ENCODE measurements around the gene ZNF343. TPM values are rescaled to one million over a fixed set of nuclear protein-coding genes. Genes with fewer than 3 reads are reported as not detected.

ZNF343 gene
- total RNA-seq, 4 donors from 2014 or later, result 6.1 to 14.3 (median 12.7) TPM

DNA sequence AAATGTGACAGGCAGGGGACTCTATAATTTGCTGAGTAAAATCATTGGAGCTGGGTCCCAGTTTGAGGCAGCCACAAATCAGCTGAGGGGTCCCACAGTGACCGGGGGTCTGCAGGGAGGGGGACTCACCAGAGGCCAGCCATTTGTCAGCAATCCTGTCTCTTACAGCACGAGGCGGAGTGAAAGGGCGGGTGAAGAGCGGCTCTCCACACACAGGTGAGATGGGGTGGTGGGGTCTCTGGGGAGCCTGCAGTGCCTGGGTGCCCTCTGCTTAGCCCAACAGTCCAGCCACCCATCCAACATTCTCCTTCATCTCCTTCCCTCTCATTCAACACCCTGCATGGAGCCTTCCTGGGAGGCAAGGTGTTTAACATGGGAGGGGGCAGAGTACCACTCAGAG, 28.4 kb upstream of the ZNF343 start:
- Histone ChIP-seq H3K27ac (no peak overlapping the region), H3K4me3 (no peak overlapping the region), H3K27me3 (peaks cover 0 to 2% (median 0%) of the 10 kb centered on the region in 3 donors), H3K4me1 (no peaks in the 10 kb centered on the region), H3K36me3 (no peaks in the 10 kb centered on the region), H3K9me3 (no peaks in the 10 kb centered on the region)
- in situ Hi-C loops (cut with MboI; ENCODE audit: low sequenced_read_pairs in 4 of 4) (no loop called here), intact Hi-C loops (cut with DNase I; ENCODE audit: low total_unique reads) (no loop called here)
- TF ChIP-seq, protein P1, sequence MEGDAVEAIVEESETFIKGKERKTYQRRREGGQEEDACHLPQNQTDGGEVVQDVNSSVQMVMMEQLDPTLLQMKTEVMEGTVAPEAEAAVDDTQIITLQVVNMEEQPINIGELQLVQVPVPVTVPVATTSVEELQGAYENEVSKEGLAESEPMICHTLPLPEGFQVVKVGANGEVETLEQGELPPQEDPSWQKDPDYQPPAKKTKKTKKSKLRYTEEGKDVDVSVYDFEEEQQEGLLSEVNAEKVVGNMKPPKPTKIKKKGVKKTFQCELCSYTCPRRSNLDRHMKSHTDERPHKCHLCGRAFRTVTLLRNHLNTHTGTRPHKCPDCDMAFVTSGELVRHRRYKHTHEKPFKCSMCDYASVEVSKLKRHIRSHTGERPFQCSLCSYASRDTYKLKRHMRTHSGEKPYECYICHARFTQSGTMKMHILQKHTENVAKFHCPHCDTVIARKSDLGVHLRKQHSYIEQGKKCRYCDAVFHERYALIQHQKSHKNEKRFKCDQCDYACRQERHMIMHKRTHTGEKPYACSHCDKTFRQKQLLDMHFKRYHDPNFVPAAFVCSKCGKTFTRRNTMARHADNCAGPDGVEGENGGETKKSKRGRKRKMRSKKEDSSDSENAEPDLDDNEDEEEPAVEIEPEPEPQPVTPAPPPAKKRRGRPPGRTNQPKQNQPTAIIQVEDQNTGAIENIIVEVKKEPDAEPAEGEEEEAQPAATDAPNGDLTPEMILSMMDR (IDR thresholded peaks at IDR 0.05 in 4 of 5, conservative IDR thresholded peaks at IDR 0.05 in 1 of 5), result no peak
- no peak for TF ChIP-seq POLR2A (IDR thresholded peaks at IDR 0.05)
- DNase-seq (no peak), ATAC-seq (no peak)

DNA sequence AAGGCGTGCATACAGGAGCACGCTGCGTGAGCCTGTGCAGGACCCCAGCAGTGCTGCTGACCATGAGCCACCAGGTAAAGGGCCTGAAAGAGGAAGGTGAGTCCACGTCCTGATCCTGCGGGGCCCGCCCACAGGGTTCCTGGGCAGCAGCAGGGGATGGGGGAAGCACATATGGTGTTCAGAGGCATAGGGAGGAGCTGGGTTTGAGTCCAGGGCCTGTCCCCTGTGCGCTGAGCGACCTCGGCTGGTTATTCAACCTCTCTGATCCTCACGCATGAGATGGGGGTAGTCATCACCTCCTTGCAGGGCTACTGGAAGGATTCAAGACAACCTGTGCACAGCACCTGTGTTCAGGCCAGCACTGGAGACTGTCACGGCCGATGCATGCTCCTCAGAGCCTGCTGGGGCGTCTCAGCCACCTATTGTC, 27.9 kb upstream of the ZNF343 start, which contains the start of gene TMC2:
TMC2 (plus strand) TSS at position 14 of the 427 bp plus-strand sequence; CDS start at position 63, 49 bp downstream.
- intact Hi-C loops (cut with DNase I; ENCODE audit: low total_unique reads) (no loop called here), in situ Hi-C loops (cut with MboI; ENCODE audit: low sequenced_read_pairs in 4 of 4) (no loop called here)
- Histone ChIP-seq H3K27ac (no peak within 1 kb of the TSS), H3K36me3 (no peaks in the 10 kb centered on the region), H3K27me3 (no peaks in the 10 kb centered on the region), H3K9me3 (no peaks in the 10 kb centered on the region), H3K4me3 (no peak within 1 kb of the TSS), H3K4me1 (no peaks in the 10 kb centered on the region)
- DNase-seq (no peak), ATAC-seq (no peak)
- TF ChIP-seq, protein P1 (IDR thresholded peaks at IDR 0.05 in 4 of 5, conservative IDR thresholded peaks at IDR 0.05 in 1 of 5), result no peak
- TF ChIP-seq POLR2A (IDR thresholded peaks at IDR 0.05), result no peak

DNA sequence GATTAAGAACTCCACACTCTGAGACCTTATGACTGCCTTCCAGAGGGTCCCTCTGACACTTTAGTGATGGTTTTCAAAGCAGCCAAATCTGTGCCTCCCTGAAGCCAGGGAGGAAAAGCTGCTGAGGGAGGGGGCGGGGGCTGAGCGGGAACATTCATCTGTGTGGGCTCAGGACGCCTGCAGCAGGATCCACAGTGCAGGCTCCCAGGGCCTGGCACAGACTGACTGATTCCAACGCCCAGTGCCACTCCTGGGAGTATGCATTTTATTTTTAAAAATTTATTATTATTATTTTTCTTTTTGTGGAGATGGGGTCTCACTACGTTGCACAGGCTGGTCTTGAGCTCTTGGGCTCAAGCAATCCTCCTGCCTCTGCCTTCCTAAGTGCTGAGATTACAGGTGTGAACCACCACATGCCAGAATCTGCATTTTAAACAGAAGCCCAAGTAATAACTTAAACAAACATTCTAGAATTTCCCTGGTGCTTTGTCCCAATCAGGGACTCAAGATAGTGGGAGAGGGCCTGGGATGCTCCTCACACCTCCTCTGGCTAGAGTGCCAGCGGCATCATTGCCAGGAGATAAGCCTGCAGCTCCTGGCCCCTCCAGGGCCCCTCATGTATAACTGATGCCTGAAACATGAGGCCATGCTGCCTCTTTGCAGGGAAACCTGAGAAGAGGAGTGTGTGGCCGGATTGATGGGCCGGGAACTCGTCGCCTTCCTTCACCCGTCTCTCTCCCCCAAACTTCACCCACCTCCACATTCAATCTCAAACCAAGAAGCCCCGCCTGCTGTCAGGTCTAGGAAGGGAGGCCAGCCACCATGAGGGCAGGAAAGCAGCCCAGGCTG, 27.2 kb upstream of the ZNF343 start:
- DNase-seq (no peak), ATAC-seq (no peak)
- no peak overlapping the region for H3K27ac ChIP-seq
- intact Hi-C loops (cut with DNase I; ENCODE audit: low total_unique reads), result no loop called here
- H3K36me3 ChIP-seq, result no peaks in the 10 kb centered on the region
- no peak overlapping the region for H3K4me3 ChIP-seq
- H3K4me1 ChIP-seq, result no peaks in the 10 kb centered on the region
- no peaks in the 10 kb centered on the region for H3K27me3 ChIP-seq
- no peaks in the 10 kb centered on the region for H3K9me3 ChIP-seq
- no peak for TF ChIP-seq POLR2A (IDR thresholded peaks at IDR 0.05)
- TF ChIP-seq, protein P1 (IDR thresholded peaks at IDR 0.05 in 4 of 5, conservative IDR thresholded peaks at IDR 0.05 in 1 of 5), result no peak
- in situ Hi-C loops (cut with MboI; ENCODE audit: low sequenced_read_pairs in 4 of 4), result no loop called here

DNA sequence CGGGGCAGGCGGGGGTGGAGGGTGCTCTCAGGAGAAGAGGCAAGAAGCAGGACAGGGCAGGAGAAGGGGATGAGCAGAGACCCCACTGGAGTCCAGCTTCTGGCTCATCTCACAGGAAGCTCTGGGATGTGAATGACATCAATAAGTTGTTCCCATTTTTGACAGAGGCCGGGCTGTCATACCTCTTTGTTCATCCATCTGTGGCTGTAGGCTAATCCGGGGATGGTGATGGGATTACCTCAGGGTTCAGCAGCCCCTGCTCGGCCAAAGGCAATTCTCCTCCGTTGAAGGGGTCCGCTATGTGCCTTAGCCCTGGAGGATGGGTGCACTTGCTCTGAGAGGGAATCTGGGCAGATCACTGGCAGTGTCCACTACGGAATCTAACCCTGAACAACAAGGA, 24.4 kb upstream of the ZNF343 start:
- H3K36me3 ChIP-seq, result no peaks in the 10 kb centered on the region
- intact Hi-C loops (cut with DNase I; ENCODE audit: low total_unique reads), result no loop called here
- no peak for ATAC-seq
- no peak for TF ChIP-seq POLR2A (IDR thresholded peaks at IDR 0.05)
- TF ChIP-seq, protein P1 (IDR thresholded peaks at IDR 0.05 in 4 of 5, conservative IDR thresholded peaks at IDR 0.05 in 1 of 5), result no peak
- H3K27ac ChIP-seq, result no peak overlapping the region
- DNase-seq, result no peak
- no peak overlapping the region for H3K4me3 ChIP-seq
- in situ Hi-C loops (cut with MboI; ENCODE audit: low sequenced_read_pairs in 4 of 4), result no loop called here
- H3K4me1 ChIP-seq, result no peaks in the 10 kb centered on the region
- H3K9me3 ChIP-seq, result no peaks in the 10 kb centered on the region
- H3K27me3 ChIP-seq, result no peaks in the 10 kb centered on the region
